Calu3 (cell line): ENCODE data around the gene HLCS. TPM values are rescaled to one million over a fixed set of nuclear protein-coding genes. Genes with fewer than 3 reads are reported as not detected.

ENCODE experiments used
- BruUV-seq: library from RNA; stranded (reverse); fragments of 400-500 nt; replicated peaks from 2 replicates; lab custom pipeline; 2021; lab: Mats Ljungman, UMichigan
- CTCF ChIA-PET: fragments of 300-600 bp; sonication (Branson Sonifier 250); formaldehyde crosslinking; loops from one replicate; lab custom pipeline; 2022; ENCODE audit warnings: antibody characterized with exemption; lab: Charles Lee
- DNase-seq: peaks from one replicate; pipeline ENCODE4 v3.0.0; 2022
- H3K27ac Mint-ChIP-seq: one replicate; pipeline ENCODE4 v1.8.0; 2022; ENCODE audit warnings: mixed read lengths; ENCODE audit not compliant: unreplicated experiment
- H3K27me3 Mint-ChIP-seq: one replicate; pipeline ENCODE4 v1.8.0; 2022; ENCODE audit warnings: mixed read lengths; ENCODE audit not compliant: unreplicated experiment
- H3K36me3 Mint-ChIP-seq: one replicate; pipeline ENCODE4 v1.8.0; 2022; ENCODE audit warnings: mild to moderate bottlenecking, moderate library complexity, mixed read lengths; ENCODE audit not compliant: insufficient read depth, unreplicated experiment
- H3K4me1 Mint-ChIP-seq: one replicate; pipeline ENCODE4 v1.8.0; 2022; ENCODE audit warnings: mild to moderate bottlenecking, low read depth, mixed read lengths; ENCODE audit not compliant: unreplicated experiment
- H3K4me3 Mint-ChIP-seq: one replicate; pipeline ENCODE4 v1.8.0; 2022; ENCODE audit warnings: mild to moderate bottlenecking, low read depth, moderate library complexity, mixed read lengths; ENCODE audit not compliant: unreplicated experiment
- H3K9me3 Mint-ChIP-seq: one replicate; pipeline ENCODE4 v1.8.0; 2022; ENCODE audit warnings: low read depth, mixed read lengths; ENCODE audit not compliant: unreplicated experiment
- intact Hi-C: fragments of 100-400 bp; cut with micrococcal nuclease; formaldehyde crosslinking; loops from one replicate; pipeline ENCODE4 v1.10.0; 2022; ENCODE audit not compliant: unreplicated experiment
- total RNA-seq: library from RNA; stranded (reverse); gene quantifications from 2 replicates; pipeline ENCODE4 v1.2.3, GENCODE V29; 2022
- TF ChIP-seq, protein P1 (sequence below): fragments of 200-600 bp; IDR thresholded peaks from one replicate; pipeline ENCODE4 v1.8.0; 2022; ENCODE audit warnings: antibody characterized with exemption; ENCODE audit not compliant: unreplicated experiment

The HLCS gene
- total RNA-seq, 1 experiment from 2014 or later = 18.4 TPM

DNA sequence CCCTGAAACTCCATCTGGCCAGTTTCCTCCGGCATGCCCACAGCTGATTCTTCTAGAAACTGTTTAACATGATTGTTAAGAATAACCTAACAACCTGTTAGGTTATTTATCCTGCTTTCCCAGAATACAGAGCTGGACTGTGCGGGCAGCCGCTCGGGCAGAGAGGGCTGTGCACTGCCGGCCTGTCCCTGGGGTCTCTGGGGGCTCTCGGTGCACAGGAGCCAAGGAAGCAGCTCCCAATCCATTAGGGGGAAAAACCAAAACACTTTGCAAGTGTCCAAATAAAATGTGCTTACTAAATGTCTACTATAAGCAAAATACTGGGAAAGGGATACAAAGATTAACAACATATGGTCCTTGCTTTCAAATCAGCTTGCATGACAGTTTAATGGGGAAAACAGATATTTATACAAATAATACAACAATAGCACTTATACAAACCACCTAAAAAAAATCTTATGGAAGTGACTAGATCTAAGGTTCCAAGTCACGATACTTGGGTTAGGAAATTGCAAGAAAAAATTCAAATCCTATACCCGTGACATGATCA lies 50.7 kb downstream of the HLCS start:
- TF ChIP-seq, protein P1, sequence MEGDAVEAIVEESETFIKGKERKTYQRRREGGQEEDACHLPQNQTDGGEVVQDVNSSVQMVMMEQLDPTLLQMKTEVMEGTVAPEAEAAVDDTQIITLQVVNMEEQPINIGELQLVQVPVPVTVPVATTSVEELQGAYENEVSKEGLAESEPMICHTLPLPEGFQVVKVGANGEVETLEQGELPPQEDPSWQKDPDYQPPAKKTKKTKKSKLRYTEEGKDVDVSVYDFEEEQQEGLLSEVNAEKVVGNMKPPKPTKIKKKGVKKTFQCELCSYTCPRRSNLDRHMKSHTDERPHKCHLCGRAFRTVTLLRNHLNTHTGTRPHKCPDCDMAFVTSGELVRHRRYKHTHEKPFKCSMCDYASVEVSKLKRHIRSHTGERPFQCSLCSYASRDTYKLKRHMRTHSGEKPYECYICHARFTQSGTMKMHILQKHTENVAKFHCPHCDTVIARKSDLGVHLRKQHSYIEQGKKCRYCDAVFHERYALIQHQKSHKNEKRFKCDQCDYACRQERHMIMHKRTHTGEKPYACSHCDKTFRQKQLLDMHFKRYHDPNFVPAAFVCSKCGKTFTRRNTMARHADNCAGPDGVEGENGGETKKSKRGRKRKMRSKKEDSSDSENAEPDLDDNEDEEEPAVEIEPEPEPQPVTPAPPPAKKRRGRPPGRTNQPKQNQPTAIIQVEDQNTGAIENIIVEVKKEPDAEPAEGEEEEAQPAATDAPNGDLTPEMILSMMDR = no peak
- no peak overlapping the region for H3K4me3 Mint-ChIP-seq
- no peak for DNase-seq
- H3K36me3 Mint-ChIP-seq = peaks cover 5% of the 10 kb centered on the region
- CTCF ChIA-PET = no interaction called here
- H3K27me3 Mint-ChIP-seq = no peaks in the 10 kb centered on the region
- no peaks in the 10 kb centered on the region for H3K9me3 Mint-ChIP-seq
- H3K27ac Mint-ChIP-seq = no peak overlapping the region
- BruUV-seq = no TSS peak
- H3K4me1 Mint-ChIP-seq = peaks cover 33% of the 10 kb centered on the region
- intact Hi-C loops = no loop called here

DNA sequence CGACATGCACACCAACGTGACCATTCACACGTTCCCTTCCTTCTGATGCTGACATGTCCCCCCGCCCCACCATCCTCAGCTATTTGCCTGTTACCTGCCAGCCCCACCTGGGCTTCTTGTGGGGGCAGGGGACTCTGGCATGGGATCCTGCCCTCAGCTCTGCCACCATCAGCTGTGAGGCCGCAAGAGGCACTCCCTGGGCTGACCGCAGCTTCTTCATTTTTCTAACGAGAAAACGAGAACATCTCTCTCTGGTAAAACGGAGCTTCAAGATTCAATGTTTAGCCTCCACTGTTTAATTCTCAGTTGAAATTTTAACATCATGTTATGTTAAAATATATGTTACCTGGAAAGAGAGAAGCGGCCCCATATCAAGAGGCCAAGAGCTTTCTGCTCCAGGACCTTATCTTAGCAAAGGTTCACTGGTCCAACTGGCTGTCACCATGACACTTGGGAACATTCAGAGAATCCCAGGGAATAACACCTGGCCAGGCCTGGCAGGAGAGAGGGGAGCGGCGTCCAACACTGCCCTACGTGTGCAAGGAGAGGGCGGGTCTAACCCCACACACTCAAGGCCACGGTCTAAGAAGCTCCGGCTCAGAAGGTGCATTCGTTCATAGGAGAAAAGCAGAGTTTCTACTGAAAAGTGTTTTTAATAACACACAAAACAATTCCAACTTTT lies 51.3 kb downstream of the HLCS start:
- intact Hi-C loops = no loop called here
- H3K27ac Mint-ChIP-seq = no peak overlapping the region
- peaks cover 9% of the 10 kb centered on the region for H3K36me3 Mint-ChIP-seq
- CTCF ChIA-PET = no interaction called here
- no peaks in the 10 kb centered on the region for H3K27me3 Mint-ChIP-seq
- BruUV-seq = no TSS peak
- H3K4me1 Mint-ChIP-seq = peaks cover 39% of the 10 kb centered on the region
- no peak for DNase-seq
- TF ChIP-seq, protein P1 = no peak
- no peaks in the 10 kb centered on the region for H3K9me3 Mint-ChIP-seq
- H3K4me3 Mint-ChIP-seq = no peak overlapping the region

DNA sequence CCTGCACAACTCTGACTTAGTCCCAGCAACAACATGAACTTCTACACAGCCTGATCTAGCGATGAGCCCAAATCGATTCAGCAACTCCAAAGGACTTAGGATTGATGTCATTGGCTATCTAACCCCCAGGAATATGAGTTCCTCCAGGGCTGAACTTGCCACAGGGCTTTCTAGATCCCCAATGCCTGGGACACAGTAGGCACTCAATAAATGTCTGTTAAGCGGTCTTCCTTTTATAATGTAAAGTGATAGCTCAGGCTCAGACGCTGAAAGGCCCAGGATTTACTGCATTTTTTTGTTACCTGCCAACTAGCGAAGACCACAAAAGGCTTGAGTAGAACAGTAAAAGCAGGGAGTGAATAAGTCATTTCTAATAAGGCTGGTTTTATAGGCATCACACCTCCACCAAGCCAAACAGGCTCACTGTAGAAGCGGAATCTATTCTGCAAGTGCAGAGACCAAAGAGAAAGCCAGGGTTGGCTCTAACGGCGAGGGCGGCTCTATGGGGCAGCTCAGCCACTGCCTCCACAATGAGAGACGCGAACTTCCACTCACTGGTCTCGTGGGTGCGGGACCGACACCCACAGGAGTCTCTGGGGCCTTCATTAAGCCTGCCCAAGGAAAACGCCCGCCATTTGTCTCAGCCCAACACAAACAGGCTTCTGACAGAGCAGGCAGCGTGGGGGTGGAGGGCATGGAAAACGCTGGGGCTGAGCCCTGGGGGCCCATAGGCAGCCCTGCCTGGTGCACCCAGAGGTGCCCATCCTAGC lies 52.0 kb downstream of the HLCS start:
- intact Hi-C loops = no loop called here
- Mint-ChIP-seq H3K27ac (no peak overlapping the region), H3K4me3 (no peak overlapping the region), H3K4me1 (peaks cover 47% of the 10 kb centered on the region), H3K27me3 (no peaks in the 10 kb centered on the region), H3K9me3 (no peaks in the 10 kb centered on the region), H3K36me3 (peaks cover 15% of the 10 kb centered on the region)
- DNase-seq = no peak
- TF ChIP-seq, protein P1 = no peak
- CTCF ChIA-PET = no interaction called here
- no TSS peak for BruUV-seq

DNA sequence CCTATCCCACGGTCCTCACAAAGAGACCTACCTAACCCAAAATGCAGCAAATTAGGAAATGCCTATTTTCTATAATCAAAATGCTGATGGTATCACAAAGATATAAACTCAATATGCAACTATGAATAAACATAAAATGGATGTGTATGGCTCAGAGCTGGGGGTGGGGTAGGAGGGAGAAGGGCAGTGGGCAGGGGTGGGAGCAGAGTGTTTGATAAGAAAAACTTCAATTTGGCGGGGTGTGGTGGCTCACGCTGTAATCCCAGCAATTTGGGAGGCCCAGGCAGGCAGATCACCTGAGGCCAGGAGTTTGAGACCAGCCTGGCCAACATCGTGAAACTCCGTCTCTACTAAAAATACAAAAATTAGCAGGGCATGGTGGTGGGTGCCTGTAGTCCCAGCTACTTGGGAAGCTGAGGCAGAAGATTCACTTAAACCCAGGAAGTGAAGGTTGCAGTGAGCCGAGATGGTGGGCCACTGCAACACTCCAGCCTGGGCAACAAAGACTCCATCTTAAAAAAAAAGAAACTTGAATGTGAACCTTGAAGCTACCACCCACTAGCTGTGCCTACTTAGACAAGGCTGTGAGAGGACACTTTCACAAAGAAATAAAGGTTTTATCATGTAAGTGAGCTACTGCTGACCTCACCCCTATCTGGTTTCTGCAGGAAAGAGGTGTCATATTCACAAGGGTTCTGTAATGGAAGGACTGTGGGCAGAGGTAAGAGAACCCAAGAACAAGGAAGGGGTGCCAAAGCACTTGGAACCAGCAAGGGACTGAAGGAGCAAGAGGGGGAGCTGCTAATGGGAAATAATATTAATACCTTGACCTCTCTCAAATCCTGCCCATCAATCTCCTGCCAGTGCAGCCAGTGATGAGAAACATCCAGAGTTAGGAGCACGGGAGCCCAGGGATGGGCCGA lies 53.0 kb downstream of the HLCS start:
- peaks cover 40% of the 10 kb centered on the region for H3K4me1 Mint-ChIP-seq
- no peaks in the 10 kb centered on the region for H3K27me3 Mint-ChIP-seq
- no peak overlapping the region for H3K4me3 Mint-ChIP-seq
- BruUV-seq = no TSS peak
- no peaks in the 10 kb centered on the region for H3K9me3 Mint-ChIP-seq
- no peak overlapping the region for H3K27ac Mint-ChIP-seq
- intact Hi-C loops = no loop called here
- CTCF ChIA-PET = no interaction called here
- TF ChIP-seq, protein P1 = no peak
- DNase-seq = no peak
- peaks cover 15% of the 10 kb centered on the region for H3K36me3 Mint-ChIP-seq
